DOHH2 (cell line): ENCODE data around the gene ABHD1.

Experiments used
- CTCF ChIP-seq: fragments of 200-600 bp; sonication (generic); IDR thresholded peaks from one replicate; pipeline ENCODE4 v1.5.1; 2014; ENCODE audit warnings: antibody characterized with exemption, mild to moderate bottlenecking, low read depth, low read length; ENCODE audit not compliant: poor library complexity, severe bottlenecking
- EZH2phosphoT487 ChIP-seq: fragments of 200-600 bp; sonication (generic); IDR thresholded peaks from 2 replicates; pipeline ENCODE4 v1.6.1; 2017; ENCODE audit warnings: borderline replicate concordance, mild to moderate bottlenecking, antibody characterized with exemption, low read length, moderate library complexity, mixed read lengths

GRCh38 chr2:27082773-27083409, 40.7 kb upstream of the ABHD1 start:
- TF ChIP-seq CTCF (no peak), EZH2phosphoT487 (no peak)
